ENCODE data around the gene SLC66A2. TPM values are rescaled to one million over a fixed set of nuclear protein-coding genes. Genes with fewer than 3 reads are reported as not detected.

SLC66A2 gene
- total and polyA plus RNA-seq, 10 of the 15 experiments (the other 5 are each of a cell fraction or from before 2014, with no cell fraction given) = 0.69 to 42.5 (median 14.8) TPM

DNA sequence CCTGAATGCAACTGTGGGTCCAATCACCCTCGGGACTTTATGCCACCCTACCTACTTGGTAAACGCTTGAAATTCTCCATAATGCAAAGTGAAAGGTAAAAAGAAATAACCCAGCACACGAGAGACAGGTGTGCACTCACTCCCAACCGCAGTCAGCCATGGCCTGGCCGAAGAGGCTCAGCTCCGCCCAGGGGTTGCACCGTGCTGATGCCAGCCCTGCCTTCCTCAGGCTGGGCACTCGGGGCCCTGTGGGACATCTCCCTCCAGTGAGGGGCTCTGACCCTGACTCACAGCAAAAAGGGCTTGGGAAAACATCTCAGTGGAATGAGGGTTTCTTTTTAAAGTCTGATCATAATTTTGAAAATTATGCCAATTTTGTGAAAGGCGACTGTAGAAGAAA is 13.3 kb downstream of the SLC66A2 start:
- ATAC-seq = no peak
- no TSS peak for BruUV-seq (replicated peaks)
- Histone ChIP-seq H3K9me3 (replicated peaks; ENCODE audit: control insufficient read depth, insufficient read depth, low read length) (peaks cover 3% of the 10 kb centered on the region; the same call in 1 of the 3 replicates), H4K20me1 (ENCODE audit: control insufficient read depth, insufficient read depth) (no peaks in the 10 kb centered on the region), H3K4me3 (no peak overlapping the region), H3K9ac (ENCODE audit: control insufficient read depth, insufficient read depth, low read length) (no peak overlapping the region), H3K4me2 (ENCODE audit: control insufficient read depth, insufficient read depth) (no peak overlapping the region), H2AFZ (ENCODE audit: control insufficient read depth, low read depth, low read length) (no peak overlapping the region), H3K4me1 (ENCODE audit: control insufficient read depth, insufficient read depth, low read length) (no peaks in the 10 kb centered on the region), H3K27ac (ENCODE audit: control insufficient read depth, insufficient read depth) (no peak overlapping the region), H3K36me3 (ENCODE audit: control insufficient read depth in 2 of 2, insufficient read depth in 2 of 2, low read length in 1 of 2) (peaks cover 14 to 16% of the 10 kb centered on the region in 2 experiments), H3K27me3 (replicated peaks in 1 of 2; ENCODE audit: control insufficient read depth in 2 of 2, insufficient read depth in 2 of 2, low read length in 1 of 2) (no peaks in the 10 kb centered on the region), H3K79me2 (ENCODE audit: control insufficient read depth, insufficient read depth, low read length) (no peaks in the 10 kb centered on the region; the same call in none of the 2 replicates)
- ChIA-PET RAD21 (ENCODE audit: unreplicated experiment) (no interaction called here), CTCF (interaction anchor here (0.6 kb wide), 1 partner anchor 56 kb away, joined by 3 read pairs; no protein-coding TSS in a partner anchor), SMC1A (ENCODE audit: uncharacterized antibody, unreplicated experiment) (no interaction called here), POLR2A (no interaction called here)
- TF ChIP-seq PAX8 (IDR thresholded peaks at IDR 0.05) = no peak
- no peak for TF ChIP-seq WRNIP1 (IDR thresholded peaks at IDR 0.05; ENCODE audit: borderline replicate concordance, low read depth, low read length)
- TF ChIP-seq HCFC1 (IDR thresholded peaks at IDR 0.05; ENCODE audit: low read length) = no peak
- TF ChIP-seq, protein P1, sequence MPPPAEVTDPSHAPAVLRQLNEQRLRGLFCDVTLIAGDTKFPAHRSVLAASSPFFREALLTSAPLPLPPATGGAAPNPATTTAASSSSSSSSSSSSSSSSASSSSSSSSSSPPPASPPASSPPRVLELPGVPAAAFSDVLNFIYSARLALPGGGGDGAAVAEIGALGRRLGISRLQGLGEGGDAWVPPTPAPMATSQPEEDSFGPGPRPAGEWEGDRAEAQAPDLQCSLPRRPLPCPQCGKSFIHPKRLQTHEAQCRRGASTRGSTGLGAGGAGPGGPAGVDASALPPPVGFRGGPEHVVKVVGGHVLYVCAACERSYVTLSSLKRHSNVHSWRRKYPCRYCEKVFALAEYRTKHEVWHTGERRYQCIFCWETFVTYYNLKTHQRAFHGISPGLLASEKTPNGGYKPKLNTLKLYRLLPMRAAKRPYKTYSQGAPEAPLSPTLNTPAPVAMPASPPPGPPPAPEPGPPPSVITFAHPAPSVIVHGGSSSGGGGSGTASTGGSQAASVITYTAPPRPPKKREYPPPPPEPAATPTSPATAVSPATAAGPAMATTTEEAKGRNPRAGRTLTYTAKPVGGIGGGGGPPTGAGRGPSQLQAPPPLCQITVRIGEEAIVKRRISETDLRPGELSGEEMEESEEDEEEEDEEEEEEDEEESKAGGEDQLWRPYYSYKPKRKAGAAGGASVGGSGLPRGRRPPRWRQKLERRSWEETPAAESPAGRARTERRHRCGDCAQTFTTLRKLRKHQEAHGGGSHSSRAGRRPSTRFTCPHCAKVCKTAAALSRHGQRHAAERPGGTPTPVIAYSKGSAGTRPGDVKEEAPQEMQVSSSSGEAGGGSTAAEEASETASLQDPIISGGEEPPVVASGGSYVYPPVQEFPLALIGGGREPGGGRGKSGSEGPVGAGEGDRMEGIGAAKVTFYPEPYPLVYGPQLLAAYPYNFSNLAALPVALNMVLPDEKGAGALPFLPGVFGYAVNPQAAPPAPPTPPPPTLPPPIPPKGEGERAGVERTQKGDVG (CRISPR knock-in tag; IDR thresholded peaks at IDR 0.05) = no peak
- no peak for TF ChIP-seq MYB (IDR thresholded peaks at IDR 0.05; ENCODE audit: borderline replicate concordance, low read depth, low read length)
- TF ChIP-seq YBX1 (IDR thresholded peaks at IDR 0.05) = no peak
- intact Hi-C loops (cut with micrococcal nuclease; ENCODE audit: unreplicated experiment) (no loop called here), in situ Hi-C loops (cut with MboI) (no loop called here)
- FAIRE-seq = no peak
- DNase-seq (ENCODE audit: low read depth, low spot score) = no peak
- WGBS (ENCODE audit: insufficient coverage, insufficient replicate concordance, low lambda C conversion rate, missing lambda C conversion rate) = 84% methylated on average over 9 of the region's 9 CpGs

Measured in GM12878 (cell line).